Stimulated activated CD8-positive, alpha-beta memory T cell treated with anti-CD3 and anti-CD28 coated beads, Interleukin-7, amount 100 ng/mL, for 24 hours (primary cell): Measurements from ENCODE around the gene ODR4.
"Not testable (repeated sequence)": the region's sequence is repeated elsewhere in the genome, so short reads cannot be mapped to it uniquely, and the experiment has no call there.

ENCODE experiments used
- DNase-seq: peaks from one replicate; pipeline ENCODE4 v3.0.0-alpha.2; 2020; ENCODE audit warnings: low read depth

ODR4 gene

DNA sequence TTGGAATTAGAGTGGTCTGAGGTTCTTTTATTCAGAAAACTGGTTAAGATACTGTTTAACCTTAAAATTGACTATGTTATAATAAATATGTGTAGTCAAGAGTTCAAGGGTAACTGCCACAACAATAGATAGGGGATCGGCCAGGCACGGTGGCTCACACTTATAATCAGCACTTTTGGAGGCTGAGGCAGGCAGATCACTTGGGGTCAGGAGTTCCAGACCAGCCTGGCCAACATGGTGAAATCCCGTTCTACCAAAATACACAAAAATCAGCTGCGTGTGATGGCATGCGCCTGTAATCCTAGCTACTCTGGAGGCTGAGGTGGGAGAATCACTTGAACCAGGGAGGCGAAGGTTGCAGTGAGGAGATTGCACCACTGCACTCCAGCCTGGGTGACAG is 45.8 kb downstream of the ODR4 start:
- no peak for DNase-seq

DNA sequence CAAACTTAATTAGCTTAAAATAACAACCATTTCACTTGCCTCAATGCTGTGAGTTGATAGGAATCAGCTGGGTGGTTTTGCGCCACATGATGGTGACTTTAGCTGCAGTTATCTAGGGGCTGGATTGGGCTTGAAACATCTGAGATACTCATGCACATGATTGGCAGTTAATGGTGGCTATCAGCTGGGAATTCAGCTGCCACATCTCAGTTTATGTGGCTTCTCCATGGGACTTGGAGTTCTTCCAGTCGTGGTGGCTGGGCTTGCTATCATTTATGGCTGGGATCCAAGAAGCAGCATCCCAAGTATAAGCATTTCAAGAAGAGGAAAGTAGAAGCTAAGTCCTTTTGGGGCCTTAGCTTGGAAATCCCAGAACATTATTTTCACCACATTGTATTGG is 48.9 kb downstream of the ODR4 start:
- no peak for DNase-seq

DNA sequence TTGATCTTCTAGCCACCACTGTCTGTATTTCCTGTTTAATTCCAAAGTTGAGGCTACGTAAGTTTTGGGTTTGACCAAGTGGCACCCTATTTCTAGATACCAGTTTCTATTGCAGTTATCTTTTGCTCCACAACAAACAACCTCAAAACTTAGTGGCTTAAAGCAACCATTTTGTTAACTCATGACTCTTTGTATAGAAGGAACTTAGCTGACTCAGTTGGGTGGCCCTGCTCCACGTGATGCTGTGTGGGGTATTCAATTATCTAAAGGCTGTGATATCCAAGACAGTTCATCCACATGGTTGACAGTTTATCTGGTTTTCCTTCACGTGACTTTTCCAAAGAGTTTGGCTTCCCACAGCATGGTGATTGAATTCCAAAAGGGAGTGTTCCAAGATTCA is 50.5 kb downstream of the ODR4 start:
- DNase-seq, result no peak

DNA sequence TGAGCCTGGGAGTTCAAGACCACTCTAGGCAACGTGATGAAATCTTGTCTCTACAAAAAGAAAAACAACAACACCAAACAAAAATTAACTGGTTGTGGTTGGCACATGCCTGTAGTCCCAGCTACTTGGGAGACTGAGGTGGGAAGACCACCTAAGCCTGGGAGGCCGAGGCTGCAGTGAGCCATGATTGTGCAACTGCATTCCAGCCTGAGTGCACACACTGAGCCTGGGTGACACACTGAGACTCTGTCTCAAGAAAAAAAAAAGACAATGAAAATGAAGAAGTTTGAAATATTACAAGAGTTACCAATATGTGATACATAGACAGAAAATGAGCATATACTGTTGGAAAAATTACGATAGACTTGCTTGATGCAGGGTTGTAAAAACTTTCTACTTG is 53.4 kb downstream of the ODR4 start:
- no peak for DNase-seq

DNA sequence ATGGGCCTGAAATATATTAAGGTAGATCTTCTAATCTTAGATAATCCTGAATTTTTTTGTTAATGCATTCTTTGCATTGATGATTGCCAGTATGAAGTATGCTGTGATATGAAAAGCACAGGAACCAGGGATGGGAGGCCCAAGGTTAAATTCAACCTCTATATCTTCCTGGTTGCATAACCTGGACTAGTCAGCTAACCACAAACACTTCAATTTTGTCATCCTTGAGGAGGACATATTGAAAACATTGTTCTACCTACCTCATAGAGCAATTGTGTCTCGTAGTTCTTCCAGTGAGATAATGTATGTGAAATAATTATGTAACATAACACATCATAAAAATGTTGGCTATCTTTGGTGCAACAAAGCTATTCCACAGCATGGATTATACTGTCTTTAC is 59.7 kb downstream of the ODR4 start:
- DNase-seq, result no peak

DNA sequence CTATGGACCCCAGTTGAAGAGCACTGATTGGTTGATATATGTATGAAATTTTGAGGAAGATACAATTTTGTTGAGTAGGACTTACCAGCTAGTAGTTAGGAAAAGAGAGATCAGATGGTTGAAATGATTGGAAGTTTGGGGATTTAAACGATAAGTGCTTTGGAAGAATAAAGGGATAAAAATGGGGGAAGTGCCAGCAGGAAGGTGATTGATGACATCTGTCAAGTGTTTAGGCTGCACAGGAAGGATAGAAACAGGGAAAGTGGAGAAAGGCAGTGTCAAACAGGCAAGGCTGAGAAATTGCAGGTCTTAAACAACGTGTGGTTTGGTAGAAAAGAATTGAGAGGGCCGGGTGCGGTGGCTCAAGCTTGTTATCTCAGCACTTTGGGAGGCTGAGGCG is 62.9 kb downstream of the ODR4 start:
- no peak for DNase-seq

DNA sequence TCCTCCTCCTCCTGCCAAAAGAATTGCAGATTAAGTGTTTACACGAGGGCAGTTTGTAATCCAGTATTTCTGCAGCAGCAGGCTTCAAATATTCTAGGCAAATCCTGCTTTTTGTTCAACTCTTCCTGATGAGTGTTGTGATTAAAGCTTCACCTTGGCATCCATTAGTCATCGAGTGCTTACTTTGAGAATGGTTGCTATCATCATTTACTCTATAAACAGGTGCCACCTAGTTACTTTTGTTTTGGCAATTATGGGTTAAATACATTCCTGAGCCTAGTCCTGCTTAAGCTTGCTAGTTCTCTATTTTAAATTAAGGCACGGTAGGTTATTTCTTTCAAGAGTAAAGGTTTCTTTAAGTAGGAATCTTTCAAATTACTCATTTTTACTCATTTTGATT is 64.9 kb downstream of the ODR4 start:
- no peak for DNase-seq

DNA sequence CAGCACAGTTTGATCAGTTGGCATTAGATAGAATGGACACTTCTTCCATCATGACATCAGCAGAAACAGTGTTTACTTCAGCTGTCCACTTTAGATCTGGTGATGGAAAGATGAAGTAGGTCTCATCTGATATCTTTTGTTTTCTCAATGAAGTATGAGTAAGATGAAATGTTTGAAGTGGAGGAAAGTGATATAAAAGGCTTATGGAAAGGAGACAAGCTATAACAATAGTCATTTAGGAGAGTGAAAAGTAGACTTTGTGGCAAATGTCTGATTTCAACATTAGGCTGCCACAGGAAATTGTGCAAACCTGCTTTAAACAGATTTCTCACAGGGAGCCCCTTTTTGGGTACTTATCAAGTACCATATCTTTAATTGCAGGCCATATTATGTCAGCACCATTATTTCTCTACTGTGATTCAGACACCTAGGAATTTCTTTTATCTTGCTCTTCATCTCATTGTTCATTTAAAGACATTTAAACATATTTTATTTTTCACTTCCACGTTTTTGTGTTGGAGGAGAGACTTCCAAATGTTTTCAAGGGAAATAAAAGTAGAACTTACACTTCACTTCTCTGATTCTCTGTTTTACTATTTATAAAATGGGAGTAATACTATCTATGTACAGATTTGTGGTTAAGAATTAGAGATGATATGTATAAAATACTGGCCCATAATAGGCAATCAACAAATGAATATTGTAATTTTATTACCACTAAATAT is 67.2 kb downstream of the ODR4 start:
- no peak for DNase-seq

DNA sequence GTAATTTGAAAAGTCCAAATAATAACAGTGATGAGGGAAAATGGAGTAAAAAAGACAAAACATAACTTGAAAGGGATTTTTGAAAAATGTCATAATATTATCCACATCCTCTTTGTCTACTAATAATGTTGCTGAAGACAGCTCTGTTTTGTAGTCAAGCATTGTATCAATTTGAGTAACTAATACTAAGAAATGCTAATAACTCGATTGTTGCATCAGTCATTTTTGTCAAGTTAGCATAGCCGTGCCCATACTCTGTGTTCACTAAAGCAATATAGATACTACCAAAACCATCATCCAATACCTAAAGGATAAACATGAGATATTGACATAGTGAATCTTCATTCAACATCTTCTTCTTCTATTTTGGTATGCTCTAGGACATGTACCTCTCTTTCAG is 68.0 kb downstream of the ODR4 start:
- no peak for DNase-seq

GRCh38 chr1:186446152-186446551 is 70.5 kb downstream of the ODR4 start:
- DNase-seq, result no peak

GRCh38 chr1:186454981-186455380 is 79.3 kb downstream of the ODR4 start:
- DNase-seq, result no peak

DNA sequence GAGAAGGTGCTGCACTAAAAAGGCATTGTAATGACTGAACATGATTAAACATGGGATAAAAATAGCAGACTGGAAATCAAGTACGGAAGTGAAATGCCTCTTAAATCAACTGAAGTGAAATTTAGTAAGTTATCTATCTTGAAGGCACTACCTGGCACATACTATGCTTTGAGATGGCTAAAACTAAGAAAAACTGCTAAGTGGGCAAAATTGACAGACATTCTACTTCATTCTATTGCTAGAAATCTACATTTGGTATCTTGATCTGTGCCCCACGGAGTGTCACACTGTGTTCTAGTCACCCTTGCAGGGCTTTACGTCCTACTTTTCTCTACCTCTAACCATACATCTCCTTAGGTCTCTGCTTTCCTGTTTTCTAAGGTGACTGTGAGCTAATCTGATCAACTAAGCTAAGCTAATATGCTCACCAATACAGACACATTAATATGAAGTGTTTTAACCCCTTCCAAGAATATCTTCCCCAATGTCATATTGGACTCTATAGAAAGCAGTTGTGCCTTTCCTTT is 81.2 kb downstream of the ODR4 start:
- DNase-seq, result no peak

GRCh38 chr1:186459161-186459560 is 83.5 kb downstream of the ODR4 start:
- DNase-seq, result not testable (repeated sequence)

GRCh38 chr1:186461014-186461413 is 85.4 kb downstream of the ODR4 start, which contains the start of gene PDC:
TSS of gene PDC (minus strand) at chr1:186461114. CDS start at chr1:186449459, 11,655 bp downstream.
- no peak for DNase-seq

GRCh38 chr1:186463511-186463910 is 87.9 kb downstream of the ODR4 start:
- no peak for DNase-seq

DNA sequence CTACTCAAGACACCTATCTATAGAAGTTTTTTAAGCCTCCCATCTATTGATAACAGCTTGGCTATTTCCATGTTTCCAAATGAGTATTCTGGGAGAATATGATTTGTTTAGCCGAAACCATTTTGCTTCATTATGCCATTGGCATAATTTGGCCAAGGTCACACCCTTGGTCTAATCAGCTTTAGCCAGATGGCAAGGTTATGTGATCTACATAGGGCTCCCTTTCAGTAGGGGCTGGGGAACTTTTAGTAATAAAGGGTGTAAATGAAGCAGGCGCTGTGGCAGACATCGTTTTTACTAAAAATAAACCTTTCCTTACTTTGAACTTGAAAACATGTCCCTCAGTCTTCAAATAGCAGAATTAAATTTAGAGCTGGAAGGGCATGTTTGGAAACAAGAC is 88.3 kb downstream of the ODR4 start:
- DNase-seq, result no peak

DNA sequence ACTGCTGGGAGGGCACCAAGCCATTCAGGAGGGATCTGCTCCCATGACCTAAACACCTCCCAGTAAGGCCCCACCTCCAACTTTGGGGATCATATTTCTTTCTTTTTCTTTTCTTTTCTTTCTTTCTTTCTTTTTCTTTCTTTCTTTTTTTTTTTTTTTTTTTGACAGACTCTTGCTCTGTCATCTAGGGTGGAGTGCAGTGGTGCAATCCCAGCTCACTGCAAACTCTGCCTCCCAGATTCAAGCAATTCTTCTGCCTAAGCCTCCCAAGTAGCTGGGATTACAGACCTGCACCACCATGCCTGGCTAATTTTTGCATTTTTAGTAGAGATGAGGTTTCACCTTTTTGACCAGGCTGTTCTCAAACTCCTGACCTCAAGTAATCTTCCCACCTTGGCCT is 89.9 kb downstream of the ODR4 start:
- not testable (repeated sequence) for DNase-seq

GRCh38 chr1:186465946-186466345 is 90.3 kb downstream of the ODR4 start:
- no peak for DNase-seq
